NOMO-1 treated with DMSO at 0.1 percent for 48 hours (cell line): ENCODE measurements around the gene CTAGE9.
A peak's percentile ranks its signal among the peaks of the same experiment; 100 is the strongest.
"Not testable (repeated sequence)": the region's sequence is repeated elsewhere in the genome, so short reads cannot be mapped to it uniquely, and the experiment has no call there.

Source experiments
- DNase-seq: peaks from one replicate; lab custom pipeline; 2025; ENCODE audit not compliant: unreplicated experiment; lab: John Stamatoyannopoulos, UW

CTAGE9 gene

GRCh38 chr6:131728296-131728939 lies 17.6 kb upstream of the CTAGE9 start:
- no peak for DNase-seq

DNA sequence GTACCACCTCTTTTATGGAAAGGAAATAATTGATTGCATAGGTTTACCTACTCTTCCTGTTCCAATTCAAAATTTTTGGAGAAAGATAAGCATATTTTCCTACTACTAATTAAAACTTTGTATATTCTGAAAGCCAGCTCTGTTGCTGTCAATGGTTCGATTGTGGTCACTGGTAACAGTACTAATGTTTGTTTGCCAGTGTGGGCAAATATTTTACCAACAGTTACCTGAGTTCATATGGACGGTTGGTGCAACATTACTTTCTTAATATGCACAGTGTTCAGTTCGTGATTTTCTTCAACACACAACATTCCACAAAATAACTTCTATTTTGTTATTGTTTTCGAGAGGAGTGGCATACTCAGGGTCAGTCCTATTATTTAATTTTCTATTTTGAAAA lies 17.1 kb upstream of the CTAGE9 start:
- no peak for DNase-seq

DNA sequence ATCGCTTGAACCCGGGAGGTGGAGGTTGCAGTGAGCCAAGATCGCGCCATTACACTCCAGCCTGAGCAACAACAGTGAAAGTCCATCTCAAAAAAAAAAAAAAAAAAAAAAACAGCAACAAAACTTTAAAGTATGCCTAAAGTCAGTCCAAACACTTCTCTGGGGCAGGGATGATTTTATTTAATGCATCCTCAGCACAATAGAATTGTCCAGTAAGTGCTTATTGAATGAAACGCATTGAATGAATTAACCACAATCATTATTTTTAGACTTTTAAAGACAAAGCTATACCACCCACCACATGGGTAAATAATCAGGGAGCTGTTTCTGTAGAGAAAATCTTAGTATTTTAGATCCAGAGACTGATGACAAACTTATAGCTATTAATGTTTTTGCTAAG lies 16.6 kb upstream of the CTAGE9 start:
- DNase-seq, result no peak

- DNase-seq, result no peak
These were observed 13.3 kb upstream of the CTAGE9 start for GRCh38 chr6:131724114-131724513.

GRCh38 chr6:131721161-131721560 lies 10.3 kb upstream of the CTAGE9 start:
- no peak for DNase-seq

- DNase-seq, result no peak
These were observed 7.2 kb upstream of the CTAGE9 start for GRCh38 chr6:131717836-131718542.

DNA sequence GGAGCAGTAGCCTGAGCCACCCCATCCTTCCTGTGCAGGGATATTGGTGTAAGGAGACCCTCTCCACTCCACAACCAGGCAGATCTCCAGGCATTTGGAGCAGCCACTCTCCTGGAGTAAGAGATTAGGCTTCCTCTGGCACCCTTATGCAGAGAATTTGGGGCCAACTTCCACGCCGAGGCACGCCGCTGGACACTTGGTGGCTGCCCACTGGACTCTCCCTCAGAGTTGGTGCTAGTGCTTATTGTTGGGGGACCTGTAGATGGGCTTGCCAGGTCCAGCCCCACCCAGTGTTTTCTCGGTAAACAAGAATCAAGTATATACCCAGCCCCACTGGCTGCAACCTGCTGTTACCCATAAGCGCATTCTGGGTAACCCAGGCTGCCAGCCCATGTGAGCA lies 4.8 kb upstream of the CTAGE9 start:
- DNase-seq, result not testable (repeated sequence)

DNA sequence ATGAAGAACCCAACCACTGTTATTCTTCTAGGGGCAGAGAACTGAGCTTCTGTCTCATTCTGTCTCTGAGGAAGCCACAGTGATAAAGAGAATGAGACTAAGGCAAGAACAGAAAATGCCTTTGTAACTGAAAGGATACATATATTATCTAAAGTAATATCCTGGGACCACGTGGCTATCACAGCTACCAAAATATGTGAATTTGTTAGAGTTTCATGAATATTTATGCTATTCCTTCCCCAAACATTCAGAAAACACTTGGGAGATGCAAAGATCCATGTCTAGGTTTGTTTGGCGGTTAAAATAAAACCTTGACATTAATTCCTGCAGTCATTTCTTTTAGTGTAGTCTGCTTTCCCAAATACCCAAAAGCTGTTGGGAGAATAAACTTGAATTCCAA lies 6.9 kb downstream of the CTAGE9 start:
- DNase-seq, result not testable (repeated sequence)

GRCh38 chr6:131700851-131701250 lies 10.0 kb downstream of the CTAGE9 start:
- DNase-seq, result not testable (repeated sequence)

DNA sequence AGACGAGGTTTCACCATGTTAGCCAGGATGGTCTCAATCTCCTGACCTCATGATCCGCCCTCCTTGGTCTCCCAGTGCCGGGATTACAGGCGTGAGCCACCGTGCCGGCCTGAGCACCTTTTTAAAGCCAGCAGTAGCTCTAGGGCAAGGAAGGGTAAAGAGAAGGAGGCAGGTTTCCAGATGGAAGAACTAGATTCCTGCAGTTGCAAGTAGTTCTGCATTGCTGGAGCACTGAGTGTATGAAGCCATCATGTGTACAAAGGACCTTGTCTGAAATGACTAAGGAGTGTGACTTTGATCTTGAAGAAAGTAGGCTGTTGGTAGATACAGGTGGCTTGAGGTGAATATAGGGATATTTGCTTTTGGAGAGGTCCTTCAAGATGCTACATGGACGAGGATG lies 13.9 kb downstream of the CTAGE9 start:
- no peak for DNase-seq

DNA sequence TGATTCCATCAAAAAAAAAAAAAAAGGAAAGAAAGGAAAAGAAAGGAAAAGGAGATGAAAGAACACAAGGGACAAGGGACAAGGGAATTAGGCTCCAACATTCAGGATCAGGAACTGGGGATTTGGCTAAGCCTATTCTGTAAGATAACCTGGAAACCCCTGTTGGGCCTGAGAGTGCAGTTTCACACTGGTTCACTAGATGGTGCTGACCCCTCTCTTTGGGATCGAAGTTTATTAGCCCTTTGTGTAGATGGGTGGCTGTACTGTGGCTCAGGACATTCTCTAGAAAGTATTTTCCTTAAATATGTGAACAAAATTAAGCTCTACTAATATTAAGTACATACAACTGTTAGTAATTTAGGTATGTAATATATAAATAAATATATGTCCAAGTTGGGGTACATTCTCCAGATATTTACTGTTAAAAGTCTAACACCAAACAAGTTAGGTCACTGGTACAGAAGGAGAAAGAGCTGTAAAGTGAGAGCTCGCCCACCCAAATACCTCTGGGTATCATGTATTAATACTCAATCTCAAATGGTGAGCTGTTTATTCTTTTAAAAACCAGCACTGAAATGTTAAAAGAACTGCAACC lies 15.9 kb downstream of the CTAGE9 start:
- DNase-seq, result peak; percentile 5

DNA sequence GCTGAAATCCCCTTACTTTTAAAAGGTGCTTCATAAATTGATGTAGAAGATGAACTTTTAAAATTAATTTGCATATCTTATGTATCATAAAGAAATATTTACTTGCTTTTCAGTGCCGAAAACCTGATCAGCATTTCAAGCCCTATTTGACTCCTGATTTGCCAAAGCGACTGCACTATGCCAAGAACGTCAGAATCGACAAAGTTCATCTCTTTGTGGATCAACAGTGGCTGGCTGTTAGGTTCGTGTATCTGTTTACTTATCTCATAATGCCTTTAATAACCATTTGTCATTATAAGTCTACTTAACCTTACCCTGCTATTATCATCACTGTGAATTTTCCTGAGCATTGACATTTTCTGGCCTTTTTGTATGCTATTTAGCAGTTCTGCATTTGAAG lies 17.4 kb downstream of the CTAGE9 start:
- DNase-seq, result no peak

- no peak for DNase-seq
These were observed 18.2 kb downstream of the CTAGE9 start for GRCh38 chr6:131692589-131692988.

DNA sequence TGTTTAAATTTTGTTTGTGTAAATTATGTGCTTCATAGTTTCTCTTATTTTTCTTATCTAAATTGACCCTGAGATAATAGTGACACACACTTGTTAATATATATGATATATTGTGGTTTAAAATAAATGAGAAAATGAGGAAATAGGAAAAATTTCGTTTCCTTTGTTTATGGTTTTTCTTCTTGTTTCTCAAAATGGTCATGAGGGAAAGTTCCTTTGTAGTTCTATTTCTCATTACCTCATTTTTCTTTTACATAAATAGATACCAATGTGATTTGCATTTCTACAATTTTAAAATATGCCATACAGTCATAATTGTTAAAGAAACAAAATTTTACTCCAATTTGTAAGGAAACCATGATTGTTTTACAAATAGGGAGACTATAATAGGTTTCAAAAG lies 18.8 kb downstream of the CTAGE9 start:
- DNase-seq, result no peak

GRCh38 chr6:131688286-131688685 lies 22.5 kb downstream of the CTAGE9 start:
- DNase-seq, result no peak

DNA sequence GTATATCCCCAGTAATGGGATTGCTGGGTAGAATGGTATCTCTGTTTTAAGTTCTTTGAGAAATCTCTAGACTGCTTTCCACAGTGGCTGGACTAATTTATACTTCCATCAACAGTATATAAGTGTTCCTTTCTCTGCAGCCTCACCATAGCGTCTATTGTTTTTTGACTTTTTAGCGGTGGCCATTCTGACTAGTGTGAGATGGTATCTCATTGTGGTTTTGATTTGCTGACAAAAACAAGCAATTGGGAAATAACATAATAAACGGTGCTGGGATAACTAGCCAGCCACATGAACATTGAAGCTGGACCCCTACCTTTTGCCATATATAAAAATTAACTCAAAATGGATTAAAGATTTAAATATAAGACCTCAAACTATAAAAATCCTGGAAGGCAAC lies 23.8 kb downstream of the CTAGE9 start:
- no peak for DNase-seq

- DNase-seq, result no peak
These were observed 25.5 kb downstream of the CTAGE9 start for GRCh38 chr6:131685266-131685780.

GRCh38 chr6:131683479-131683878 lies 27.3 kb downstream of the CTAGE9 start:
- no peak for DNase-seq

- no peak for DNase-seq
These were observed 28.4 kb downstream of the CTAGE9 start for GRCh38 chr6:131682442-131682841.

DNA sequence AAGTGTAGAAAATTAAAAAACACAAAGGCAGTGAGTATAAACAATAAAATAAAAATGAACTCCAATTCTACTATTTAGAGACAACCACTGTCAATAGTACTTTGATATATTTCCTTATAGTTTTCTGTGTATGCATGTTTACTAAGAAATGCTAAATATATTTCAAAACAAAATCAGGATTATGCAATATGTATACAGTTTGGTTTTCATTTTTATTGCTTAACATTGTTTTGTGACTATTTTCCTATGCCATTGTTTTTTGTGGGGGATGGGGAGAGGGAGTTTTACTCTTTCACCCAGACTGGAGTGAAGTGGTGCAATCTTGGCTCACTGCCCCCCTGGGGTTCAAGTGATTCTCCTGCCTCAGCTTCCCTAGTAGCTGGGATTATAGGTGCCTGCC lies 29.2 kb downstream of the CTAGE9 start:
- no peak for DNase-seq

GRCh38 chr6:131680868-131681267 lies 29.9 kb downstream of the CTAGE9 start:
- DNase-seq, result no peak

GRCh38 chr6:131678442-131678841 lies 32.4 kb downstream of the CTAGE9 start:
- DNase-seq, result no peak
